HepG2 (cell line): ENCODE results near the gene TALDO1. TPM values are rescaled to one million over a fixed set of nuclear protein-coding genes. Genes with fewer than 3 reads are reported as not detected.

Source experiments
- CHD2 ChIP-seq: IDR thresholded peaks from 2 replicates; pipeline ENCODE4 v1.6.1; 2011; ENCODE audit warnings: low read depth, low read length, improper control_type of control experiment
- CSRNP2 ChIP-seq: sonication (generic); formaldehyde crosslinking; conservative IDR thresholded peaks from 2 replicates; pipeline ENCODE4 v1.8.0; 2022; ENCODE audit warnings: low read depth, missing genetic modification reagents
- FOXA3 ChIP-seq: IDR thresholded peaks from 2 replicates; pipeline ENCODE4 v1.6.1; 2016; ENCODE audit warnings: missing genetic modification reagents, missing compliant biosample characterization
- FOXM1 ChIP-seq: sonication (generic); formaldehyde crosslinking; IDR thresholded peaks from 2 replicates; pipeline ENCODE4 v1.5.0; 2020; ENCODE audit warnings: missing genetic modification reagents
- HNF1B ChIP-seq: sonication (generic); formaldehyde crosslinking; IDR thresholded peaks from 2 replicates; pipeline ENCODE4 v1.5.1; 2020; ENCODE audit warnings: mild to moderate bottlenecking, moderate library complexity, missing genetic modification reagents
- KLF11 ChIP-seq: IDR thresholded peaks from 2 replicates; pipeline ENCODE4 v1.6.1; 2016; ENCODE audit warnings: missing compliant biosample characterization
- KLF13 ChIP-seq: sonication (generic); formaldehyde crosslinking; IDR thresholded peaks from 2 replicates; pipeline ENCODE4 v1.4.0; 2020; ENCODE audit warnings: mild to moderate bottlenecking, missing genetic modification reagents
- NBN ChIP-seq: fragments of 450-650 bp; conservative IDR thresholded peaks from 2 replicates; pipeline ENCODE4 v1.6.1; 2017
- NFE2 ChIP-seq: sonication (generic); formaldehyde crosslinking; IDR thresholded peaks from 2 replicates; pipeline ENCODE4 v1.4.0; 2020; ENCODE audit warnings: missing genetic modification reagents
- NFYB ChIP-seq: sonication (generic); formaldehyde crosslinking; IDR thresholded peaks from 2 replicates; pipeline ENCODE4 v1.4.0; 2020; ENCODE audit warnings: missing genetic modification reagents
- RARA ChIP-seq: IDR thresholded peaks from 2 replicates; pipeline ENCODE4 v1.6.1; 2016; ENCODE audit warnings: missing genetic modification reagents, missing compliant biosample characterization
- RNF219 ChIP-seq: sonication (generic); formaldehyde crosslinking; IDR thresholded peaks from 2 replicates; pipeline ENCODE4 v1.5.0; 2020; ENCODE audit warnings: mild to moderate bottlenecking, missing genetic modification reagents
- SMAD1 ChIP-seq: sonication (generic); formaldehyde crosslinking; IDR thresholded peaks from 2 replicates; pipeline ENCODE4 v1.4.0; 2020; ENCODE audit warnings: missing genetic modification reagents, low read depth, mild to moderate bottlenecking, borderline replicate concordance
- SOX13 ChIP-seq, 3 experiments: fragments of 450-650 bp in 1 of 3; sonication (generic) in 1 of 3; formaldehyde crosslinking in 1 of 3; IDR thresholded peaks in 2 of 3; conservative IDR thresholded peaks in 1 of 3; 2 replicates each; pipeline versions ENCODE4 v1.5.0 to v1.6.1; 2016 to 2020; ENCODE audit warnings: antibody characterized with exemption in 1 of 3, mild to moderate bottlenecking in 1 of 3, missing compliant biosample characterization in 1 of 3, missing genetic modification reagents in 1 of 3, moderate library complexity in 1 of 3
- ZBTB25 ChIP-seq: IDR thresholded peaks from 2 replicates; pipeline ENCODE4 v1.6.1; 2018; ENCODE audit warnings: missing genetic modification reagents
- ZNF280B ChIP-seq: sonication (generic); formaldehyde crosslinking; IDR thresholded peaks from 2 replicates; pipeline ENCODE4 v1.5.0; 2020; ENCODE audit warnings: missing genetic modification reagents, mild to moderate bottlenecking, borderline replicate concordance
- ZNF776 ChIP-seq: sonication (generic); formaldehyde crosslinking; IDR thresholded peaks from 2 replicates; pipeline ENCODE4 v1.4.0; 2020; ENCODE audit warnings: mild to moderate bottlenecking, missing genetic modification reagents
- ZNF883 ChIP-seq: sonication (generic); formaldehyde crosslinking; IDR thresholded peaks from 2 replicates; pipeline ENCODE4 v1.5.1; 2020; ENCODE audit warnings: mild to moderate bottlenecking, missing genetic modification reagents; ENCODE audit errors: not compliant biosample characterization
- polyA plus RNA-seq, 8 experiments: library from polyadenylated mRNA; depleted of rRNA in 3 of 8; stranded (reverse) in 7 of 8; unstranded in 1 of 8; fragments of >200 nt; fragmentation: Illumina TruSeq in 4 of 8; extraction: Trizol in 4 of 8; gene quantifications; 2 replicates each; pipeline versions ENCODE4 v1.2.1 to v1.2.3, GENCODE V29; 2011 to 2016; ENCODE audit warnings: low read depth in 4 of 8, missing spikeins in 1 of 8, mixed read lengths in 1 of 8; ENCODE audit not compliant: insufficient read depth in 1 of 8
- total RNA-seq, 5 experiments: library from RNA; depleted of rRNA; stranded (reverse); fragments of >200 nt; fragmentation: Illumina TruSeq; extraction: Trizol; gene quantifications; 2 replicates each; pipeline ENCODE4 v1.2.3, GENCODE V29; 2016; ENCODE audit warnings: low read depth in 1 of 5

Gene TALDO1
- total and polyA plus RNA-seq, 2 of the 13 experiments (the other 11 are each of a cell fraction or from before 2014, with no cell fraction given): 107 to 240 TPM

- TF ChIP-seq CHD2 (no peak), ZBTB25 (CRISPR knock-in tag) (peak; percentile 48; the same call in 1 of the 2 replicates), RARA (CRISPR knock-in tag) (no peak; the same call in 1 of the 2 replicates), ZNF883 (peak; percentile 56), KLF13 (CRISPR knock-in tag) (no peak), KLF11 (CRISPR knock-in tag) (0 out of 2 replicates have a peak, but pooled peaks have one; percentile 50), FOXM1 (CRISPR knock-in tag) (no peak), NFYB (CRISPR knock-in tag) (0 out of 2 replicates have a peak, but pooled peaks have one; percentile 30), RNF219 (CRISPR knock-in tag) (no peak), CSRNP2 (CRISPR knock-in tag) (no peak), SMAD1 (CRISPR knock-in tag) (no peak), FOXA3 (CRISPR knock-in tag) (peak; percentile 46), ZNF280B (CRISPR knock-in tag) (peak; percentile 71; the same call in 1 of the 2 replicates), NFE2 (CRISPR knock-in tag) (no peak), NBN (no peak), SOX13 (IDR thresholded peaks at IDR 0.05) (no peak), SOX13 (CRISPR knock-in tag; conservative IDR thresholded peaks at IDR 0.05 in 1 of 2, IDR thresholded peaks at IDR 0.05 in 1 of 2) (no peak), ZNF776 (no peak; the same call in 1 of the 2 replicates), HNF1B (CRISPR knock-in tag) (peak; percentile 87)
These were observed 19.2 kb upstream of the TALDO1 start (continued) for GRCh38 chr11:727859-728748.
